Measurements from ENCODE around the gene LRP1.

DNA sequence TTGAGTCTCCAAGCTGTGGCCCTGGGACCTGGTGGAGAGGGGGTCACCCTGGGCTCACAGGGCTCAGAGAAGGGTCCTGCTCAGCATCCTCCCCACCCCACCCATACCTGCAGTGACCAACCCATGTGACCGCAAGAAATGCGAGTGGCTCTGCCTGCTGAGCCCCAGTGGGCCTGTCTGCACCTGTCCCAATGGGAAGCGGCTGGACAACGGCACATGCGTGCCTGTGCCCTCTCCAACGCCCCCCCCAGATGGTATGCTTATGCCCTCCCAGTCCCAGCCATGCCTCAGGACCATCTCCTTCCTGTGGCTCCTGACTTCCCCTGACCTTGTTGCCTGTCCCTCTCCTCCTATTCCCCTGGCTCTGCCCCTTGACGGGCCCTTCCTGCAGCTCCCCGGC, 81.6 kb downstream of the LRP1 start:
- TF ChIP-seq, protein P1, sequence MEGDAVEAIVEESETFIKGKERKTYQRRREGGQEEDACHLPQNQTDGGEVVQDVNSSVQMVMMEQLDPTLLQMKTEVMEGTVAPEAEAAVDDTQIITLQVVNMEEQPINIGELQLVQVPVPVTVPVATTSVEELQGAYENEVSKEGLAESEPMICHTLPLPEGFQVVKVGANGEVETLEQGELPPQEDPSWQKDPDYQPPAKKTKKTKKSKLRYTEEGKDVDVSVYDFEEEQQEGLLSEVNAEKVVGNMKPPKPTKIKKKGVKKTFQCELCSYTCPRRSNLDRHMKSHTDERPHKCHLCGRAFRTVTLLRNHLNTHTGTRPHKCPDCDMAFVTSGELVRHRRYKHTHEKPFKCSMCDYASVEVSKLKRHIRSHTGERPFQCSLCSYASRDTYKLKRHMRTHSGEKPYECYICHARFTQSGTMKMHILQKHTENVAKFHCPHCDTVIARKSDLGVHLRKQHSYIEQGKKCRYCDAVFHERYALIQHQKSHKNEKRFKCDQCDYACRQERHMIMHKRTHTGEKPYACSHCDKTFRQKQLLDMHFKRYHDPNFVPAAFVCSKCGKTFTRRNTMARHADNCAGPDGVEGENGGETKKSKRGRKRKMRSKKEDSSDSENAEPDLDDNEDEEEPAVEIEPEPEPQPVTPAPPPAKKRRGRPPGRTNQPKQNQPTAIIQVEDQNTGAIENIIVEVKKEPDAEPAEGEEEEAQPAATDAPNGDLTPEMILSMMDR (conservative IDR thresholded peaks at IDR 0.05; ENCODE audit: low read depth, low read length): no peak
- TF ChIP-seq EZH2 (IDR thresholded peaks at IDR 0.05; ENCODE audit: low read length, unreplicated experiment) (no peak), EZH2phosphoT487 (IDR thresholded peaks at IDR 0.05; ENCODE audit: borderline replicate concordance, low read length) (no peak)
